SU-DHL-6 (cell line): ENCODE data around the gene ZNF148.

ENCODE experiments used
- H2AFZ ChIP-seq: fragments of 200-600 bp; sonication (generic); 2 replicates; pipeline ENCODE4 v1.6.1; 2014; ENCODE audit warnings: low read depth, mild to moderate bottlenecking, moderate library complexity, mixed read lengths, antibody characterized with exemption, low read length; ENCODE audit not compliant: severe bottlenecking
- H3F3A ChIP-seq: fragments of 200-600 bp; shearing (Covaris generic); 2 replicates; pipeline ENCODE4 v1.6.0; 2016; ENCODE audit warnings: antibody characterized with exemption, mild to moderate bottlenecking; ENCODE audit not compliant: insufficient read depth
- H3K27ac ChIP-seq: fragments of 200-600 bp; sonication (generic); 2 replicates; pipeline ENCODE4 v1.5.1; 2016; ENCODE audit warnings: low read depth, mild to moderate bottlenecking, low read length, moderate library complexity, mixed read lengths
- H3K27me3 ChIP-seq: fragments of 200-600 bp; sonication (generic), shearing (Covaris generic); 2 replicates; pipeline ENCODE4 v1.6.0; 2014; ENCODE audit warnings: mild to moderate bottlenecking, low read length
- H3K36me3 ChIP-seq: fragments of 200-600 bp; sonication (generic); 2 replicates; pipeline ENCODE4 v1.6.1; 2014; ENCODE audit warnings: mild to moderate bottlenecking, low read length, mixed read lengths
- H3K4me2 ChIP-seq: fragments of 300-600, 200-600 bp; shearing (Covaris generic), sonication (generic); 2 replicates; pipeline ENCODE4 v1.6.0; 2014; ENCODE audit warnings: low read length, low read depth, mild to moderate bottlenecking; ENCODE audit not compliant: poor library complexity, severe bottlenecking
- H3K4me3 ChIP-seq: fragments of 200-600 bp; sonication (generic); 2 replicates; pipeline ENCODE4 v1.5.1; 2014; ENCODE audit warnings: antibody characterized with exemption, low read length, mild to moderate bottlenecking, mixed read lengths; ENCODE audit not compliant: insufficient read depth, poor library complexity, severe bottlenecking
- H3K79me2 ChIP-seq: fragments of 200-600 bp; sonication (generic); 2 replicates; pipeline ENCODE4 v1.6.1; 2014; ENCODE audit warnings: mild to moderate bottlenecking, low read length, moderate library complexity; ENCODE audit not compliant: insufficient read depth
- H3K9ac ChIP-seq: fragments of 200-600 bp; sonication (generic); 2 replicates; pipeline ENCODE4 v1.7.0; 2014; ENCODE audit warnings: mild to moderate bottlenecking, low read length
- H3K9me2 ChIP-seq: fragments of 200-600 bp; sonication (generic); replicated peaks from 2 replicates; pipeline ENCODE4 v1.6.1; 2014; ENCODE audit warnings: low read length; ENCODE audit not compliant: insufficient read depth
- H3K9me3 ChIP-seq: fragments of 200-600 bp; sonication (generic); 2 replicates; pipeline ENCODE4 v1.6.1; 2014; ENCODE audit warnings: low read length, mixed read lengths; ENCODE audit not compliant: insufficient read depth
- H4K20me1 ChIP-seq: fragments of 200-600 bp; sonication (generic); 2 replicates; pipeline ENCODE4 v1.6.1; 2014; ENCODE audit warnings: low read depth, mild to moderate bottlenecking, antibody characterized with exemption, low read length, moderate library complexity, mixed read lengths
- EZH2phosphoT487 ChIP-seq: fragments of 200-600 bp; sonication (generic), shearing (Covaris generic); conservative IDR thresholded peaks from 2 replicates; pipeline ENCODE4 v1.6.1; 2018; ENCODE audit warnings: mild to moderate bottlenecking, antibody characterized with exemption, low read length, moderate library complexity, mixed read lengths
- TF ChIP-seq, protein P1 (sequence below): fragments of 200-600 bp; sonication (generic); IDR thresholded peaks from one replicate; pipeline ENCODE4 v1.5.1; 2017; ENCODE audit warnings: antibody characterized with exemption, mild to moderate bottlenecking, low read length, moderate library complexity; ENCODE audit not compliant: insufficient read depth, poor library complexity, severe bottlenecking

Gene ZNF148

DNA sequence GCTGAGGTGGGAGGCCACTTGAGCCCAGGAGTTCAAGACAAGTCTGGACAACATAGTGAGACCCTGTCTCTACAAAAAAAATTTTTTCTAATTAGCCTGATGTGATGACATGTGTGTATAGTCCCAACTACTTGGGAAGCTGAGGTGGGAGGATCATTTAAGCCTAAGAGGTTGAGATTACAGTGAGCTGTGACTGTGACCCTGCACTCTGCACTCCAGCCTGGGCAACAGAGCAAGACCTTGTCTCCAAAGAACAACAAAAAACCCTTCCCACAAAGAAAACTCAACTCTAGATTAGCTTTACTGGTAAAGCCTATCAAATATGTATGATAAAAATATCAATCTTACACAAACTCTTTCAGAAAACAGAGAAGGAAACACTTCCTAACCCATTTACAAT lies 68.5 kb downstream of the ZNF148 start:
- Histone ChIP-seq H2AFZ (no peak overlapping the region), H3K36me3 (peaks cover 13% of the 10 kb centered on the region), H3K27me3 (no peaks in the 10 kb centered on the region), H3K9me3 (no peaks in the 10 kb centered on the region), H3F3A (peaks cover 6% of the 10 kb centered on the region; the same call in 1 of the 2 replicates), H3K4me2 (no peak overlapping the region), H3K9ac (no peak overlapping the region), H4K20me1 (no peaks in the 10 kb centered on the region), H3K27ac (no peak overlapping the region), H3K4me3 (no peak overlapping the region), H3K79me2 (peaks cover 93% of the 10 kb centered on the region), H3K9me2 (no peaks in the 10 kb centered on the region)
- TF ChIP-seq EZH2phosphoT487: no peak
- TF ChIP-seq, protein P1, sequence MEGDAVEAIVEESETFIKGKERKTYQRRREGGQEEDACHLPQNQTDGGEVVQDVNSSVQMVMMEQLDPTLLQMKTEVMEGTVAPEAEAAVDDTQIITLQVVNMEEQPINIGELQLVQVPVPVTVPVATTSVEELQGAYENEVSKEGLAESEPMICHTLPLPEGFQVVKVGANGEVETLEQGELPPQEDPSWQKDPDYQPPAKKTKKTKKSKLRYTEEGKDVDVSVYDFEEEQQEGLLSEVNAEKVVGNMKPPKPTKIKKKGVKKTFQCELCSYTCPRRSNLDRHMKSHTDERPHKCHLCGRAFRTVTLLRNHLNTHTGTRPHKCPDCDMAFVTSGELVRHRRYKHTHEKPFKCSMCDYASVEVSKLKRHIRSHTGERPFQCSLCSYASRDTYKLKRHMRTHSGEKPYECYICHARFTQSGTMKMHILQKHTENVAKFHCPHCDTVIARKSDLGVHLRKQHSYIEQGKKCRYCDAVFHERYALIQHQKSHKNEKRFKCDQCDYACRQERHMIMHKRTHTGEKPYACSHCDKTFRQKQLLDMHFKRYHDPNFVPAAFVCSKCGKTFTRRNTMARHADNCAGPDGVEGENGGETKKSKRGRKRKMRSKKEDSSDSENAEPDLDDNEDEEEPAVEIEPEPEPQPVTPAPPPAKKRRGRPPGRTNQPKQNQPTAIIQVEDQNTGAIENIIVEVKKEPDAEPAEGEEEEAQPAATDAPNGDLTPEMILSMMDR: no peak

DNA sequence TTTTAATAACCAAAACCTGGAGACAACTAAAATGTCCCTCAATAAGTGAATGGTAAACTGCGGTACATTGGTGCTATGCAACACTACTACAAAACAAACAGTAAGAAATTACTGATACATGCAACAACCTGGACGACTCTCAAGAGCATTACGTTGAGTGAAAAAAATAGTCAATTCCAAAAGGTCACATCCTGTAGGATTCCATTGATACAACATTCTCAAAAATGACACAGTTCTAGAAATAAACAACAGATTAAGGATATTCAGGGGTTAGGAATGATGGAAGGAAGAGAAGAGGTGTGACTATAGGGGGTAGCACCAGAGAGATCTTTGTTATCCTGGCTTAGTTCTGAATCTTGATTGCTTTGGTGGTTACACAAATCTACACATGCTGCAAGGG lies 72.2 kb downstream of the ZNF148 start:
- no peaks in the 10 kb centered on the region for H3K9me2 ChIP-seq
- no peak overlapping the region for H3K9ac ChIP-seq
- no peak overlapping the region for H2AFZ ChIP-seq
- H3K27me3 ChIP-seq: no peaks in the 10 kb centered on the region
- H3F3A ChIP-seq: peaks cover 6% of the 10 kb centered on the region; the same call in 1 of the 2 replicates
- H3K9me3 ChIP-seq: no peaks in the 10 kb centered on the region
- H3K79me2 ChIP-seq: peaks cover 86% of the 10 kb centered on the region
- H3K36me3 ChIP-seq: peaks cover 5% of the 10 kb centered on the region; the same call in 1 of the 2 replicates
- TF ChIP-seq, protein P1: no peak
- TF ChIP-seq EZH2phosphoT487: no peak
- no peak overlapping the region for H3K27ac ChIP-seq
- no peak overlapping the region for H3K4me3 ChIP-seq
- H3K4me2 ChIP-seq: no peak overlapping the region
- 0 out of 2 replicates have a peak, but pooled peaks cover under 1% of the 10 kb centered on the region for H4K20me1 ChIP-seq

DNA sequence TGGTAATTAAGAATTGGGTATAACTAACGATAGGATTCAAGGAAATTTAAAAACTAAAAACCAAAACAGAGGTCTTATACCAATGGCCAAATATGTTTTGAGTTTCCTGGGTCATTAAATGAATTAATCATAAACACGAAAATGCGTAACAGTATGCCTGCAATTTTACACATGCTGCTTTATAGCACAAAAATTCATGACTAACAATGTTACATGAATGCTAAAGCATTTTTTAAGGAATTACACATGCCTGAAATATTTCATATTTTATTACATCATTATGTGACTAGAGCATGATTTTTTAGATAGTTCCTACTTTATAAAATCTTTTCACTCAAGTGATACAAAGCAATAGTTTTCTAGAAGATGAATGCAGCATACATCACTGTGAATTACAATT lies 74.7 kb downstream of the ZNF148 start:
- Histone ChIP-seq H2AFZ (no peak overlapping the region), H3K9me3 (no peaks in the 10 kb centered on the region), H3K4me3 (no peak overlapping the region), H3F3A (no peaks in the 10 kb centered on the region), H3K36me3 (no peaks in the 10 kb centered on the region), H3K9me2 (no peaks in the 10 kb centered on the region), H3K27ac (no peak overlapping the region), H3K79me2 (peaks cover 85% of the 10 kb centered on the region), H3K27me3 (no peaks in the 10 kb centered on the region), H4K20me1 (peaks cover 9% of the 10 kb centered on the region; the same call in 1 of the 2 replicates), H3K9ac (no peak overlapping the region), H3K4me2 (no peak overlapping the region)
- TF ChIP-seq, protein P1: no peak
- no peak for TF ChIP-seq EZH2phosphoT487

DNA sequence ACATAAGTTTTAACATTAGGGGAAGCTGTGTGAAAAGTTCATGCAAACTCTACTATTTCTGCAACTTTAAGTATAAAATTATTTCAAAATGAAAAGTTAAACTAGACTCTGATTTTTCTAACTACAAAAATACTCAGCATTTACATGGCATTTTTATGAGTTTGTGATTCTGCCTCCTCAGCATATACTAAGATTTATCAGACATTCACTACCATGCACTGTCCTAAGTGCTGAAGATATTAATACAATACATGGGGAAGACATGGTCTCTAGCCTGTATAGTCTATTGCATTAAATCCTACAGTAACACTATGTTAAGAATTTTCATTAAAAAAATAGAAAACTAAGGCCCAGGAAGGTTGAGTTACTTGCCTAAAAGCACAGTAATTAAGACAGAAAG lies 80.7 kb downstream of the ZNF148 start:
- Histone ChIP-seq H2AFZ (no peak overlapping the region), H3F3A (no peaks in the 10 kb centered on the region), H3K9me2 (no peaks in the 10 kb centered on the region), H3K36me3 (0 out of 2 replicates have a peak, but pooled peaks cover 8% of the 10 kb centered on the region), H3K27ac (no peak overlapping the region), H3K9me3 (no peaks in the 10 kb centered on the region), H4K20me1 (peaks cover 12% of the 10 kb centered on the region), H3K9ac (no peak overlapping the region), H3K4me3 (no peak overlapping the region), H3K27me3 (no peaks in the 10 kb centered on the region), H3K4me2 (no peak overlapping the region), H3K79me2 (peaks cover 86% of the 10 kb centered on the region)
- TF ChIP-seq, protein P1: no peak
- TF ChIP-seq EZH2phosphoT487: no peak
